ENCODE results near the gene CDH24. TPM values are rescaled to one million over a fixed set of nuclear protein-coding genes. Genes with fewer than 3 reads are reported as not detected.

CDH24 gene
- total and polyA plus RNA-seq, 2 of the 13 experiments (the other 11 are each of a cell fraction or from before 2014, with no cell fraction given), result 0.69 to 0.99 TPM

DNA sequence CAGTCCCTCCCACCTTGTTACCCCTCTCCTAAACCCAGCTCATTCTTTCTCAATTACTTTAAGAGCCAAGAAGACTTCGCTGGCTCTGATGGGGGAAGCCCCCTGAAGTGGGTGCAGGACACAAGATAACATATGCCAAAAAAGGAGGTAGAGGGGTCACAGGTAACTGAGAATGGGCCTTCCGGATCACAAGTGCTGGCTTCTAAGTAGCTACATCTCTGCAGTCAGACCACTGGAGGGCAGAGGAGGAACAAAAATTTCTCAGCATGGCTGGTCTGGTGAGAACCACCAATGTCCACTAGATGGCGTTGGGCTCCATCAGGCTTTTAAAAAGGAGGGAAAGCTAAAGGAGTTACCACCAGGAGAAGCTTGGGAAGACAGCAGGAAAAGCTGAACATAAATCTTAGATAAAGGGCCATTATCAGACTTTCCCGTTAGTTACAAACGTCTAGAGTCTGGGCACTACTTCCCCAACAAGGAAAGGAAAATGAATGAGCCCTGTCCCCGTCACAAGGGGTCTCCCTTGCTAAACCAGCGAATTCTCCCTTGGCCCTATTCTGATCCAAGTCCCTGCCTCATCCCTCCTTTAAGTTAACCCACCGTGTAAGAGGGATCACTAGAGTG, 11.6 kb upstream of the CDH24 start (continued):
- TF ChIP-seq PCBP1 (IDR thresholded peaks at IDR 0.05; ENCODE audit: borderline replicate concordance, low read depth, low read length), result no peak
- TF ChIP-seq MED1 (CRISPR knock-in tag; IDR thresholded peaks at IDR 0.05), result peak; percentile 49; the same call in 1 of the 2 replicates
- TF ChIP-seq, protein P1, sequence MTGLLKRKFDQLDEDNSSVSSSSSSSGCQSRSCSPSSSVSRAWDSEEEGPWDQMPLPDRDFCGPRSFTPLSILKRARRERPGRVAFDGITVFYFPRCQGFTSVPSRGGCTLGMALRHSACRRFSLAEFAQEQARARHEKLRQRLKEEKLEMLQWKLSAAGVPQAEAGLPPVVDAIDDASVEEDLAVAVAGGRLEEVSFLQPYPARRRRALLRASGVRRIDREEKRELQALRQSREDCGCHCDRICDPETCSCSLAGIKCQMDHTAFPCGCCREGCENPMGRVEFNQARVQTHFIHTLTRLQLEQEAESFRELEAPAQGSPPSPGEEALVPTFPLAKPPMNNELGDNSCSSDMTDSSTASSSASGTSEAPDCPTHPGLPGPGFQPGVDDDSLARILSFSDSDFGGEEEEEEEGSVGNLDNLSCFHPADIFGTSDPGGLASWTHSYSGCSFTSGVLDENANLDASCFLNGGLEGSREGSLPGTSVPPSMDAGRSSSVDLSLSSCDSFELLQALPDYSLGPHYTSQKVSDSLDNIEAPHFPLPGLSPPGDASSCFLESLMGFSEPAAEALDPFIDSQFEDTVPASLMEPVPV (CRISPR knock-in tag; IDR thresholded peaks at IDR 0.05), result no peak
- TF ChIP-seq ZNF766 (CRISPR knock-in tag; IDR thresholded peaks at IDR 0.05; ENCODE audit: borderline replicate concordance), result no peak; the same call in 1 of the 2 replicates
- no peak for TF ChIP-seq ZNF382 (CRISPR knock-in tag; IDR thresholded peaks at IDR 0.05; ENCODE audit: borderline replicate concordance)
- 0 out of 2 replicates have a peak, but pooled peaks have one; percentile 60 for TF ChIP-seq ELF1 (CRISPR knock-in tag; IDR thresholded peaks at IDR 0.05)
- TF ChIP-seq, protein P2, sequence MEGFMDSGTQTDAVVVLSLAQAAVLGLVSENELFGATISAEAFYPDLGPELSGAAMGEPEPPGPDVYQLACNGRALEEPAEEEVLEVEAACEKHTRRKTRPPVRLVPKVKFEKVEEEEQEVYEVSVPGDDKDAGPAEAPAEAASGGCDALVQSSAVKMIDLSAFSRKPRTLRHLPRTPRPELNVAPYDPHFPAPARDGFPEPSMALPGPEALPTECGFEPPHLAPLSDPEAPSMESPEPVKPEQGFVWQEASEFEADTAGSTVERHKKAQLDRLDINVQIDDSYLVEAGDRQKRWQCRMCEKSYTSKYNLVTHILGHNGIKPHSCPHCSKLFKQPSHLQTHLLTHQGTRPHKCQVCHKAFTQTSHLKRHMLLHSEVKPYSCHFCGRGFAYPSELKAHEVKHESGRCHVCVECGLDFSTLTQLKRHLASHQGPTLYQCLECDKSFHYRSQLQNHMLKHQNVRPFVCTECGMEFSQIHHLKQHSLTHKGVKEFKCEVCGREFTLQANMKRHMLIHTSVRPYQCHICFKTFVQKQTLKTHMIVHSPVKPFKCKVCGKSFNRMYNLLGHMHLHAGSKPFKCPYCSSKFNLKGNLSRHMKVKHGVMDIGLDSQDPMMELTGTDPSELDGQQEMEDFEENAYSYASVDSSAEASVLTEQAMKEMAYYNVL (CRISPR knock-in tag; IDR thresholded peaks at IDR 0.05; ENCODE audit: borderline replicate concordance), result peak; percentile 35; the same call in 1 of the 2 replicates
- TF ChIP-seq CBX1 (IDR thresholded peaks at IDR 0.05; ENCODE audit: low read depth), result no peak
- TF ChIP-seq SALL2 (CRISPR knock-in tag; IDR thresholded peaks at IDR 0.05), result 0 out of 2 replicates have a peak, but pooled peaks have one; percentile 39
- peak; percentile 80 for TF ChIP-seq KAT8 (CRISPR knock-in tag; IDR thresholded peaks at IDR 0.05)
- TF ChIP-seq, protein P3, sequence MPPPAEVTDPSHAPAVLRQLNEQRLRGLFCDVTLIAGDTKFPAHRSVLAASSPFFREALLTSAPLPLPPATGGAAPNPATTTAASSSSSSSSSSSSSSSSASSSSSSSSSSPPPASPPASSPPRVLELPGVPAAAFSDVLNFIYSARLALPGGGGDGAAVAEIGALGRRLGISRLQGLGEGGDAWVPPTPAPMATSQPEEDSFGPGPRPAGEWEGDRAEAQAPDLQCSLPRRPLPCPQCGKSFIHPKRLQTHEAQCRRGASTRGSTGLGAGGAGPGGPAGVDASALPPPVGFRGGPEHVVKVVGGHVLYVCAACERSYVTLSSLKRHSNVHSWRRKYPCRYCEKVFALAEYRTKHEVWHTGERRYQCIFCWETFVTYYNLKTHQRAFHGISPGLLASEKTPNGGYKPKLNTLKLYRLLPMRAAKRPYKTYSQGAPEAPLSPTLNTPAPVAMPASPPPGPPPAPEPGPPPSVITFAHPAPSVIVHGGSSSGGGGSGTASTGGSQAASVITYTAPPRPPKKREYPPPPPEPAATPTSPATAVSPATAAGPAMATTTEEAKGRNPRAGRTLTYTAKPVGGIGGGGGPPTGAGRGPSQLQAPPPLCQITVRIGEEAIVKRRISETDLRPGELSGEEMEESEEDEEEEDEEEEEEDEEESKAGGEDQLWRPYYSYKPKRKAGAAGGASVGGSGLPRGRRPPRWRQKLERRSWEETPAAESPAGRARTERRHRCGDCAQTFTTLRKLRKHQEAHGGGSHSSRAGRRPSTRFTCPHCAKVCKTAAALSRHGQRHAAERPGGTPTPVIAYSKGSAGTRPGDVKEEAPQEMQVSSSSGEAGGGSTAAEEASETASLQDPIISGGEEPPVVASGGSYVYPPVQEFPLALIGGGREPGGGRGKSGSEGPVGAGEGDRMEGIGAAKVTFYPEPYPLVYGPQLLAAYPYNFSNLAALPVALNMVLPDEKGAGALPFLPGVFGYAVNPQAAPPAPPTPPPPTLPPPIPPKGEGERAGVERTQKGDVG (CRISPR knock-in tag; IDR thresholded peaks at IDR 0.05; ENCODE audit: borderline replicate concordance), result no peak
- no peak for TF ChIP-seq SOX13 (IDR thresholded peaks at IDR 0.05)
- TF ChIP-seq SOX13 (CRISPR knock-in tag; conservative IDR thresholded peaks at IDR 0.05 in 1 of 2, IDR thresholded peaks at IDR 0.05 in 1 of 2), result peak in 1 of 2 experiments; percentile 49; a peak in 3 of 4 replicates
- TF ChIP-seq, protein P4, sequence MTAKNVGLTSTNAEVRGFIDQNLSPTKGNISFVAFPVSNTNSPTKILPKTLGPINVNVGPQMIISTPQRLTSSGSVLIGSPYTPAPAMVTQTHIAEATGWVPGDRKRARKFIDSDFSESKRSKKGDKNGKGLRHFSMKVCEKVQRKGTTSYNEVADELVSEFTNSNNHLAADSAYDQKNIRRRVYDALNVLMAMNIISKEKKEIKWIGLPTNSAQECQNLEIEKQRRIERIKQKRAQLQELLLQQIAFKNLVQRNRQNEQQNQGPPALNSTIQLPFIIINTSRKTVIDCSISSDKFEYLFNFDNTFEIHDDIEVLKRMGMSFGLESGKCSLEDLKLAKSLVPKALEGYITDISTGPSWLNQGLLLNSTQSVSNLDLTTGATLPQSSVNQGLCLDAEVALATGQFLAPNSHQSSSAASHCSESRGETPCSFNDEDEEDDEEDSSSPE (CRISPR knock-in tag; IDR thresholded peaks at IDR 0.05), result peak; percentile 95
- TF ChIP-seq MEIS1 (CRISPR knock-in tag; IDR thresholded peaks at IDR 0.05; ENCODE audit: borderline replicate concordance), result peak; percentile 64; the same call in 1 of the 2 replicates
- TF ChIP-seq, protein P5, sequence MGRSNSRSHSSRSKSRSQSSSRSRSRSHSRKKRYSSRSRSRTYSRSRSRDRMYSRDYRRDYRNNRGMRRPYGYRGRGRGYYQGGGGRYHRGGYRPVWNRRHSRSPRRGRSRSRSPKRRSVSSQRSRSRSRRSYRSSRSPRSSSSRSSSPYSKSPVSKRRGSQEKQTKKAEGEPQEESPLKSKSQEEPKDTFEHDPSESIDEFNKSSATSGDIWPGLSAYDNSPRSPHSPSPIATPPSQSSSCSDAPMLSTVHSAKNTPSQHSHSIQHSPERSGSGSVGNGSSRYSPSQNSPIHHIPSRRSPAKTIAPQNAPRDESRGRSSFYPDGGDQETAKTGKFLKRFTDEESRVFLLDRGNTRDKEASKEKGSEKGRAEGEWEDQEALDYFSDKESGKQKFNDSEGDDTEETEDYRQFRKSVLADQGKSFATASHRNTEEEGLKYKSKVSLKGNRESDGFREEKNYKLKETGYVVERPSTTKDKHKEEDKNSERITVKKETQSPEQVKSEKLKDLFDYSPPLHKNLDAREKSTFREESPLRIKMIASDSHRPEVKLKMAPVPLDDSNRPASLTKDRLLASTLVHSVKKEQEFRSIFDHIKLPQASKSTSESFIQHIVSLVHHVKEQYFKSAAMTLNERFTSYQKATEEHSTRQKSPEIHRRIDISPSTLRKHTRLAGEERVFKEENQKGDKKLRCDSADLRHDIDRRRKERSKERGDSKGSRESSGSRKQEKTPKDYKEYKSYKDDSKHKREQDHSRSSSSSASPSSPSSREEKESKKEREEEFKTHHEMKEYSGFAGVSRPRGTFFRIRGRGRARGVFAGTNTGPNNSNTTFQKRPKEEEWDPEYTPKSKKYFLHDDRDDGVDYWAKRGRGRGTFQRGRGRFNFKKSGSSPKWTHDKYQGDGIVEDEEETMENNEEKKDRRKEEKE (IDR thresholded peaks at IDR 0.05), result no peak
- TF ChIP-seq RELA (CRISPR knock-in tag; IDR thresholded peaks at IDR 0.05), result no peak
- peak; percentile 55; the same call in 1 of the 2 replicates for TF ChIP-seq YEATS4 (CRISPR knock-in tag; IDR thresholded peaks at IDR 0.05; ENCODE audit: borderline replicate concordance)
